ENCODE data around the gene TSEN15. TPM values are rescaled to one million over a fixed set of nuclear protein-coding genes. Genes with fewer than 3 reads are reported as not detected.
"Not testable (repeated sequence)": the region's sequence is repeated elsewhere in the genome, so short reads cannot be mapped to it uniquely, and the experiment has no call there.

Gene TSEN15
- polyA plus RNA-seq, 3 donors: 7.2 to 19.8 (median 15.2) TPM

GRCh38 chr1:184028854-184029623 lies 22.5 kb upstream of the TSEN15 start:
- no peak overlapping the region for H3K27ac ChIP-seq (ENCODE audit: low read depth, low read length)
- 76 to 83% (median 80%) methylated on average over 5 of the region's 5 CpGs for WGBS, 3 donors

DNA sequence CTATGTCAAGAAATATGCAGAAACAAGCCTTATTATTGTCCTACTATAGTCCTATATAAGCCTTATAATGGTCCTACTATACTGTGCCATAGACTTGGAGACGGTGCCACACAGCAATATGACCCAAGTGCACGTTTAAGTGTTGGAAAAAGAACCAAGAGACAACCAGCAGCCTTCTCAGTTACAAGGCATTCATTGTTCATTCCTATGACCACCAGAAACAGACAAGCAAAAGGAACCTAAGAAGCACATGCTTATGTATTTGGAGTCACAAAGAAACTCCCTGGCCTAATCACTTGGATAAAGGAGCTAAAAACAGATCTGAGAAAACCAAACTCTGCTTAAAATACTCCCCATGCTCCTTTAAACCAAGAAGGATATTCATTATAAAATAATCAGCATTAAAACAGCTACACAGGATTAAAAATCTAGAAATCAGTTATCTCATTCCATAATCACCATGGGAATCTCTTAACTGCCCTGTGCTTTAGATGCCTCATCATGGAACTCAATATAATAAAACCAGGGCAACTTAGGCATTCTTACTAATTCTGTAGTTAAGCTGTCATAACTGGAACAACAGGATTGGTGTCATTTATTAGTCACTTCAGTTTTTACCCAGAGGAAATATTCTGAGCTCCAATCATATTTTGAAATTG lies 21.0 kb upstream of the TSEN15 start:
- WGBS, 3 donors: 81 to 88% (median 85%) methylated on average over 2 of the region's 2 CpGs
- H3K27ac ChIP-seq (ENCODE audit: low read depth, low read length): no peak overlapping the region

- no peak overlapping the region for H3K27ac ChIP-seq (ENCODE audit: low read depth, low read length)
- WGBS, 3 donors: 83 to 90% (median 88%) methylated on average over 1 of the region's 1 CpG
Measured at GRCh38 chr1:184031092-184031408, 20.5 kb upstream of the TSEN15 start.

DNA sequence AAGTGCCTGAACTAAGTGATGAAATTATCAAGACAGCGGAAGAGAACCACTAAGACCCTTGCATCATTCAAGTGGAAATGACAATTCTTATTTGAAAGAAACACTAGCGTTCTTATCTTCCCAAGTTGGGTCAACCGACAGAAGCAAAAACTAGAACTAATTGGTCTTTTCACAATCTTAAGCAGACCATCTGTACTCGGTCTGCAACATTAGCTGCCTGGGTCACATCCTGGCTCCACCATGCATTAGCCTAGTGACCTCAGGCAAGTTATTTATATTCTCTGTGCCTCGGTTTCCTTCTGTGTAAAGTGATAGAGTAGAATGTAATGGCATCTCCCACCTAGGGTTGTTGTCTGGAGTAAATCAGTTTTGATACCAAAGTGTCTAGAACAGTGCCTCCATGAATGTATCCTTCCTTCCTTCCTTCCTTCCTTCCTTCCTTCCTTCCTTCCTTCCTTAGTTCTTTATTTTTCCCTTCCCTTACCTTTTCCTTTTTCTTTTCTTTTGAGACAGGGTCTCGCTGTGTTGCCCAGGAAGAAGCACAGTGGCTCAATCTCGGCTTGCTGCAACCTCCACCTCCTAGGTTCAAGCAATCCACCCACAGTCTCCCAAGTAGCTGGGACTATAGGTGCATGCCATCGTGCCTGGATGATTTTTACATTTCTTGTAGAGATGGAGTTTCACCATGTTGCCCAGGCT lies 20.0 kb upstream of the TSEN15 start:
- WGBS, 3 donors: 62 to 88% (median 76%) methylated on average over 8 of the region's 8 CpGs
- no peak overlapping the region for H3K27ac ChIP-seq (ENCODE audit: low read depth, low read length)

DNA sequence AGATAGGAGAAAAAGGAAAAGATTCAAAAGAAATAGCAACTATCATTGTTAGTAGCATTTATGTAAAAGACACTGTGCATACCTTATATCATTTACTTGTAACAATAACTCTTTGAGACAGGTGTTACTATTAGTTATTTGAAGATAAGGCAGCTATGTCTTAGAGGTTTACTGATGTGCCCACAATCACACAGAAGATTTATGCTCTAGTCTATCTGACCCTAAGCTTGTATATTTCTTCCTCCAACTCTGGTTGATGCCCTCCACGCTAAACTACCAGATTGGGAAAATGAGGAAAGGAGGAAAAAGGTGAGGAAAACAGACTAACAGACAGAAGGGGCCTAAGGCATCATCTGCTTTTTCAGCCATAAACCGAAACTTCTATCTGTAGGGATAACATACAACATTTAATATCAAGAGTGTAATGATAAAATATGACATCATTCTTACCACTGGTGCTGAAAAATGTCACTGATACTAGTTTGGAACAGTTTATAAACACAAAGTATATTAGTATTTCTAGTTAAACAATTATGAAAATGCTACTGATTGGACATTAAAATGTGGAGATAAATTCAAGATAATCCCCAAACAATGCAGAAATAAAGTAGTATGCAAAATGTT lies 19.1 kb upstream of the TSEN15 start:
- 63 to 89% (median 87%) methylated on average over 2 of the region's 2 CpGs for WGBS, 3 donors
- H3K27ac ChIP-seq (ENCODE audit: low read depth, low read length): no peak overlapping the region

DNA sequence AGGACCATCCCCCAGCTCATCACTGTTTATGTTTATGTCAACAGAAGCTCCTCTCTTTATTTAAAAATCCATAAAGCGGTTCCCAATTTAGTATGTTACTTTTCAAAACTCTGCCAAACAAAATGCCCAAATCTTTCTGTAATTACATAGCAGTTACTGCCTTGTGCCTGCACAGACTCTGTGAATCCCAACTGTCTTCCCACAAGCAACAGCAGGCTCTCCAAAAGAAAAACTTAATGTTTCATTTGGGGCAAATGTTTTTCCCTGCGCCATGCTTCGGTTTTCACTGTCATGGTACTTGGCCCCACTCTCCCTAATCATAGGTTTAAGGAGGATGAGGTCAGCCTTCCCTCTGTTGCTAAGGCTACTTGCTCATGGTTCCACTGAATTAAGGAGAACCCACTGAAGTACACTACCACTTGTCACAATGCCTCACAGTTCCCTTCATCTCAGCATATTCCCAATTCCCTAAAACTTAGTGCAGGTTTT lies 18.6 kb upstream of the TSEN15 start:
- 90 to 92% (median 92%) methylated on average over 3 of the region's 3 CpGs for WGBS, 3 donors
- no peak overlapping the region for H3K27ac ChIP-seq (ENCODE audit: low read depth, low read length)

DNA sequence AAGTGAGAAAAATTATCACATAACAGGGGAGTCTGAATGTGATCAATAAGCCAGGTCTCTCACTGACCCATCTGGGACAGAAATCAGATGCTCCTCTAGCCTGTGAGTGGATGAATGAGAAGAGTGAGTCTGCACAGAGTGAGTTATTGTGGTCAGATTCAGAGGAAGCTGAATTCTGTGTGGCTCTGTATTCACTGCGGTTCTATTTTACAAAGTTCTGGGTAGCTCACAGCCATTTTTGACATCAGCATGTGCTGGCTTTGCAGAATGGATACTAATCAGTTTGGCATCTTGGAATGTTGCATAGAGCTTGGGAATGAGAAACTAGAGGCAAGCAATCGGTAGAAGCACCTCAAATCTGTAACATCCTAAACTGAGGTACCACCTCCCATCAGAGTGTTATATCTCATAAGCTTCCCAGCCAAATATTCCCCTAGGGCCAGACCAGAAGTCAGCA lies 17.8 kb upstream of the TSEN15 start:
- WGBS, 3 donors: 56 to 76% (median 59%) methylated on average over 2 of the region's 2 CpGs
- no peak overlapping the region for H3K27ac ChIP-seq (ENCODE audit: low read depth, low read length)

GRCh38 chr1:184034761-184035379 lies 16.7 kb upstream of the TSEN15 start:
- WGBS, 3 donors: 87 to 97% (median 93%) methylated on average over 2 of the region's 2 CpGs
- no peak overlapping the region for H3K27ac ChIP-seq (ENCODE audit: low read depth, low read length)

GRCh38 chr1:184035719-184036516 lies 15.6 kb upstream of the TSEN15 start:
- H3K27ac ChIP-seq (ENCODE audit: low read depth, low read length): no peak overlapping the region
- 18 to 24% (median 24%) methylated on average over 31 of the region's 31 CpGs for WGBS, 3 donors

DNA sequence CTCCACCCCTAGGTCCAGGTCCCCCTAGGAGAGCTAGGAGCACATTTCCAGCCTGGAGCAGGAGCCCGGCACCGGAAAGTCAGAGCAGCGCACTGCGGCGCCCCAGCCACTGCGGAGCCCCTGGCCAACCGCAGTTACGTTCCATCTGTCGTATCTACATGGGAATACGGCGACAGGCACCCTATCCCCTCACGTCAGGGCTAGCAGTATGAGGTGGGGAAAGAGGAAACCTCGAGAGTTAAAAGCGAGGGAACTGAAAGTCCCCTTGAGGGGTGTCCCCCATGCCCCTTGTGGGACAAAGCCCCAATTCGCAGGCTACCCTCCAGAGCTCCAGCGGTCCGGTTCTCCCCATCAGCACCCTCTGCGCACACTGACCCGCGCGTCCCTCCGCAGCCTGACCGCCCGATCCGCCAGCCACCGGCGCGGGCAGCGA lies 15.0 kb upstream of the TSEN15 start:
- 0 to 1% (median 1%) methylated on average over 28 to 29 of the region's 29 CpGs for WGBS, 3 donors

GRCh38 chr1:184037849-184038591 lies 13.5 kb upstream of the TSEN15 start:
- no peak overlapping the region for H3K27ac ChIP-seq (ENCODE audit: low read depth, low read length)
- WGBS, 3 donors: 76 to 82% (median 81%) methylated on average over 13 of the region's 13 CpGs

More for the DNA sequence above, 15.0 kb upstream of the TSEN15 start:
- no peak overlapping the region for H3K27ac ChIP-seq (ENCODE audit: low read depth, low read length)

DNA sequence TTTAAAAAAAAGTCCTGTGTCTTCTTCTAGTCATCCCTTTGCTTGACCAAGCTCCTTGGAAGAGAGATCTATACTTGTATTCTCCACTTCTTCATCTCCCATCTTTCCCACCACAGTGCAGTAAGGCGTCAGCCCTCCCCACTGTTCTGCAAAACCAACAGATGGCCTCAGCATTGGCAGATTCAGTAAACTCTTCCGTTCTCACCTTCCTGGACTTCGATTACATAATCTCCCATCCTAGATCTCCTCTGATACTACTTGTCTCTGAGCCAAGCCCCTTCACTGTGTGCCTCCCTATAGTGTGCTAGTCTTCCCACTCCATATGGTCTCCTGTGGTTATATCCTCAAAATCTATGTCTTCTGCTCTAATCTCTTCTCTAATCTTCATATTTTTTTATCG lies 12.4 kb upstream of the TSEN15 start:
- H3K27ac ChIP-seq (ENCODE audit: low read depth, low read length): no peak overlapping the region
- 62 to 74% (median 65%) methylated on average over 4 of the region's 4 CpGs for WGBS, 3 donors

GRCh38 chr1:184041731-184042130 lies 9.8 kb upstream of the TSEN15 start:
- H3K27ac ChIP-seq (ENCODE audit: low read depth, low read length): no peak overlapping the region
- WGBS, 3 donors: 90 to 95% (median 90%) methylated on average over 3 of the region's 3 CpGs

DNA sequence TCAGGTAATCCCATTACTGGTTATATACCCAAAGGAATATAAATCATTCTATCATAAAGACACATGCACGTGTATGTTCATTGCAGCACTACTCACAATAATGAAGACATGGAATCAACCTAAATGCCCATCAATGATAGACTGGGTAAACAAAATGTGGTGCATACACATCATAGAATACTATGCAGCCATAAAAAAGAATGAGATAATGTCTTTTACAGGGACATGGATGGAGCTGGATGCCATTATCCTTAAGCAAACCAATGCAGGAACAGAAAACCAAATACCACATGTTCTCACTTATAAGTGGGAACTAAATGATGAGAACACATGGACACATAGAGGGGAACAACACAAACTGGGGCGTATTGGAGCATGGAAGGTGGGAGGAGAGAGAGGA lies 8.2 kb upstream of the TSEN15 start:
- WGBS, 3 donors: 86 to 94% (median 91%) methylated on average over 2 of the region's 2 CpGs
- H3K27ac ChIP-seq (ENCODE audit: low read depth, low read length): not testable (repeated sequence)

DNA sequence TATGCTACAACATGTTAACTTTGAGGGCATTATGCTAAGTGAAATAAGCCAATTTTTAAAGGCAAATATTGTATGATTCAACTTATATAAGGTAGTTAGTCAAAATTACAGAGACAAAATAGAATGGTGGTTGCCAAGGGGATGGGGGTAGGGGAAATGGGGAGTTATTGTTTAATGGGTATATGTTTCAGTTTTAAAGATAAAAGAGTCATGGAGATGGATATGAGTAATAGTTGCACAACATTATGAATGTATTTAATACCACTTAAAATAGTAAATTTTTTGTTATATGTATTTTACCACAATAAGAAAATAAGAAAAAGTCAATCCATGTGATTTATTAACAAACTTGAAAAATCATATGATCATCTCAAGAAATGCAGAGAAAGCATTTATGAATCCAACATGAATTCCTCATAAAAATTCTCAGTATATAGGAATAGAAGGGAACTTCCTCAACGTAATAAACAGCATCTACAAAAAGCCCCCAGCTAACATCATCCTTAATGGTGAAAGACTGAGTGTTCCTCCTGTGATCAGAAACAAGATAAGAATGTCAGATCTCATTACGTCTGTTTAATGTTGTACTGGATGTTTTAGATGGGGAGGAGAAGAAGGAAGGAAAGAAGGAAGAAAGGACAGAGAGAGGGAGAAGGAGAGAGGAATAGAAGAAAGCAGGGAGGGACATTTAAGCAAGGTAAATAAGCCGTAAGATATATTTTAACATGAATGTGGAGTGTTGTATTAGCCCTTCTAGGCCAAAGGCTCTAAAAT lies 6.7 kb upstream of the TSEN15 start:
- WGBS, 3 donors: 79 to 88% (median 83%) methylated on average over 3 of the region's 3 CpGs
- no peak overlapping the region for H3K27ac ChIP-seq (ENCODE audit: low read depth, low read length)

DNA sequence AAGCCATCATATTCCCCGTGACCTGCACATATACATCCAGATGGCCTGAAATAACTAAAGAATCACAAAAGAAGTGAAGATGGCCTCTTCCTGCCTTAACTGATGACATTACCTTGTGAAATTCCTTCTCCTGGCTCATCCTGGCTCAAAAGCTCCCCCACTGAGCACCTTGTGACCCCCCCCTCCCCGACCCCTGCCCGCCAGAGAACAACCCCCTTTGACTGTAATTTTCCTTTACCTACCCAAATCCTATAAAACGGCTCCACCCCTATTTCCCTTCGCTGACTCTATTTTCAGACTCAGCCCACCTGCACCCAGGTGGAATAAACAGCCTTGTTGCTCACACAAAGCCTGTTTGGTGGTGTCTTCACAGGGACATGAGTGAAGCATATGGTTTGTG lies 4.0 kb upstream of the TSEN15 start:
- 69 to 79% (median 78%) methylated on average over 5 of the region's 5 CpGs for WGBS, 3 donors
- H3K27ac ChIP-seq (ENCODE audit: low read depth, low read length): not testable (repeated sequence)
